Keratinocyte (primary cell): ENCODE data around the gene CLEC16A.

Source experiments
- EZH2 ChIP-seq: IDR thresholded peaks from one replicate; pipeline ENCODE4 v1.6.1; 2012; ENCODE audit warnings: inconsistent platforms, mild to moderate bottlenecking, low read length, moderate library complexity
- TF ChIP-seq, protein P1 (sequence below), 3 experiments: IDR thresholded peaks in 1 of 3; conservative IDR thresholded peaks in 1 of 3; optimal IDR thresholded peaks in 1 of 3; 2 replicates in 2 of 3; 3 replicates in 1 of 3; pipeline versions ENCODE3 to v1.5.1; 2011; ENCODE audit warnings: low read length in 3 of 3, mild to moderate bottlenecking in 3 of 3, moderate library complexity in 2 of 3, control low read depth in 1 of 3, inconsistent platforms in 1 of 3; ENCODE audit not compliant: insufficient read depth in 2 of 3; ENCODE audit errors: extremely low read depth in 1 of 3

DNA sequence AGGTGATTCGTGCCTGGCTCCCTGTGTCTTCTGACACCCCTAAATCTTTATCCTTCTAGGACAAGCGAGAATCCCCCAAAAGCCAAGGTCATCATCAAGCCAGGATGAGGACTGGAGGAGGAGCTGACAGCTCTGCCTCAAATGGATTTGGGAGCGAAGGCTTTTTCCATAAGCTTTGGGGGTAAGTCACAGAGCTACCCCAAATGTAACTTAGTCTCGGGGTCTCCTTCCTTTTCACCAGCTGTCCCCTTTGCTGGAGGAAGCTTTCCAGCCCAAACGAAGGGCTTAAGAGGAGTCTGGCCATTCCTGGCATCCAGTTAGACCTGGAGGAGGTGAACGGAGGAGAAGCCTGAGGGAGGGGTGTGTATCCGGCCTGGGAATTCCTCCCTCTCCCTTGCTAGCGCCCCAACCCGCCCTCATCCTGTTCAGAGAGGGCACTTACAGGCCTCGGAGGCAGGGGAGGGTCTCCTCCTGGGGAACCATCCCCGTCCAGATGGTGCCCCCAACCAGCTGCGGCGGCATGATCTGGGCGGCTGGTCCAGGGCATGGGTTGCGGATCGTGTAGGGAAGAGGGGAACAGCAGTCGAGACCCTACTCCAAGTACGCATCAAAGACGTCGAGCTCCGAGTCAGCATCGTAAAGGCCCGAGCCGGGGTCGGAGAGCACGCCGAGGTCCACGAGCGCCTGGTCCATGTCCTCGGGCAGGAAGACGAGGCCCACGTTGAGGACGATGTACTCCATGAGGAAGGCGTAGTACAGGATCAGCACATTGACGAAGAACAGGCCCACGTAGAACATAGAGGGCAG, 3.0 kb upstream of the CLEC16A start:
- TF ChIP-seq, protein P1, sequence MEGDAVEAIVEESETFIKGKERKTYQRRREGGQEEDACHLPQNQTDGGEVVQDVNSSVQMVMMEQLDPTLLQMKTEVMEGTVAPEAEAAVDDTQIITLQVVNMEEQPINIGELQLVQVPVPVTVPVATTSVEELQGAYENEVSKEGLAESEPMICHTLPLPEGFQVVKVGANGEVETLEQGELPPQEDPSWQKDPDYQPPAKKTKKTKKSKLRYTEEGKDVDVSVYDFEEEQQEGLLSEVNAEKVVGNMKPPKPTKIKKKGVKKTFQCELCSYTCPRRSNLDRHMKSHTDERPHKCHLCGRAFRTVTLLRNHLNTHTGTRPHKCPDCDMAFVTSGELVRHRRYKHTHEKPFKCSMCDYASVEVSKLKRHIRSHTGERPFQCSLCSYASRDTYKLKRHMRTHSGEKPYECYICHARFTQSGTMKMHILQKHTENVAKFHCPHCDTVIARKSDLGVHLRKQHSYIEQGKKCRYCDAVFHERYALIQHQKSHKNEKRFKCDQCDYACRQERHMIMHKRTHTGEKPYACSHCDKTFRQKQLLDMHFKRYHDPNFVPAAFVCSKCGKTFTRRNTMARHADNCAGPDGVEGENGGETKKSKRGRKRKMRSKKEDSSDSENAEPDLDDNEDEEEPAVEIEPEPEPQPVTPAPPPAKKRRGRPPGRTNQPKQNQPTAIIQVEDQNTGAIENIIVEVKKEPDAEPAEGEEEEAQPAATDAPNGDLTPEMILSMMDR (optimal IDR thresholded peaks at IDR 0.05 in 1 of 3, IDR thresholded peaks at IDR 0.05 in 1 of 3, conservative IDR thresholded peaks at IDR 0.05 in 1 of 3; ENCODE audit: extremely low read depth in 1 of 3, insufficient read depth in 2 of 3, low read length in 3 of 3): no peak
- TF ChIP-seq EZH2: no peak
